ENCODE measurements around the gene TPST2. TPM values are rescaled to one million over a fixed set of nuclear protein-coding genes. Genes with fewer than 3 reads are reported as not detected.

The TPST2 gene
- total RNA-seq, 1 donor from 2014 or later = 26.2 TPM

DNA sequence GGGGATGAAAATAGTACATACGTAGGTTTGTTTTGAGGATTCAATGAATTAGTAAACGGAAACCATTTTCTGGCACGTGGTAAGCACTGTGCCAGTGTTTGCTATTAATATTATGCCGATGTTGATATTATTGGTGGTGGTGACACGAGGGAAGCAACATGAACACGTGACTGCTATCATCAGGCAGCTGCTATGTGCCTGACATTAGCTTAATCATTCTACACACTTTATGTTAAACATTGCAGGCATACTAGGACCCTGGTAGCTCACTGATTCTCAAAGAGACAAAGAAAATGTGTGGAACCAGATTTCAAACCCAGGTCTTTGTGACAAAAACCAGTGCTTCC is 105.6 kb downstream of the TPST2 start:
- Histone ChIP-seq H3K36me3 (ENCODE audit: control insufficient read depth, insufficient read depth, low read length) (peaks cover 1% of the 10 kb centered on the region), H3K27me3 (ENCODE audit: control insufficient read depth, insufficient read depth, low read length) (no peaks in the 10 kb centered on the region), H3K4me3 (ENCODE audit: low read depth, low read length) (peak overlapping the region; percentile 87)
- no peak for DNase-seq (ENCODE audit: low read depth)
- TF ChIP-seq, protein P1, sequence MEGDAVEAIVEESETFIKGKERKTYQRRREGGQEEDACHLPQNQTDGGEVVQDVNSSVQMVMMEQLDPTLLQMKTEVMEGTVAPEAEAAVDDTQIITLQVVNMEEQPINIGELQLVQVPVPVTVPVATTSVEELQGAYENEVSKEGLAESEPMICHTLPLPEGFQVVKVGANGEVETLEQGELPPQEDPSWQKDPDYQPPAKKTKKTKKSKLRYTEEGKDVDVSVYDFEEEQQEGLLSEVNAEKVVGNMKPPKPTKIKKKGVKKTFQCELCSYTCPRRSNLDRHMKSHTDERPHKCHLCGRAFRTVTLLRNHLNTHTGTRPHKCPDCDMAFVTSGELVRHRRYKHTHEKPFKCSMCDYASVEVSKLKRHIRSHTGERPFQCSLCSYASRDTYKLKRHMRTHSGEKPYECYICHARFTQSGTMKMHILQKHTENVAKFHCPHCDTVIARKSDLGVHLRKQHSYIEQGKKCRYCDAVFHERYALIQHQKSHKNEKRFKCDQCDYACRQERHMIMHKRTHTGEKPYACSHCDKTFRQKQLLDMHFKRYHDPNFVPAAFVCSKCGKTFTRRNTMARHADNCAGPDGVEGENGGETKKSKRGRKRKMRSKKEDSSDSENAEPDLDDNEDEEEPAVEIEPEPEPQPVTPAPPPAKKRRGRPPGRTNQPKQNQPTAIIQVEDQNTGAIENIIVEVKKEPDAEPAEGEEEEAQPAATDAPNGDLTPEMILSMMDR (IDR thresholded peaks at IDR 0.05; ENCODE audit: insufficient read depth, low read length, poor library complexity, severe bottlenecking) = no peak

DNA sequence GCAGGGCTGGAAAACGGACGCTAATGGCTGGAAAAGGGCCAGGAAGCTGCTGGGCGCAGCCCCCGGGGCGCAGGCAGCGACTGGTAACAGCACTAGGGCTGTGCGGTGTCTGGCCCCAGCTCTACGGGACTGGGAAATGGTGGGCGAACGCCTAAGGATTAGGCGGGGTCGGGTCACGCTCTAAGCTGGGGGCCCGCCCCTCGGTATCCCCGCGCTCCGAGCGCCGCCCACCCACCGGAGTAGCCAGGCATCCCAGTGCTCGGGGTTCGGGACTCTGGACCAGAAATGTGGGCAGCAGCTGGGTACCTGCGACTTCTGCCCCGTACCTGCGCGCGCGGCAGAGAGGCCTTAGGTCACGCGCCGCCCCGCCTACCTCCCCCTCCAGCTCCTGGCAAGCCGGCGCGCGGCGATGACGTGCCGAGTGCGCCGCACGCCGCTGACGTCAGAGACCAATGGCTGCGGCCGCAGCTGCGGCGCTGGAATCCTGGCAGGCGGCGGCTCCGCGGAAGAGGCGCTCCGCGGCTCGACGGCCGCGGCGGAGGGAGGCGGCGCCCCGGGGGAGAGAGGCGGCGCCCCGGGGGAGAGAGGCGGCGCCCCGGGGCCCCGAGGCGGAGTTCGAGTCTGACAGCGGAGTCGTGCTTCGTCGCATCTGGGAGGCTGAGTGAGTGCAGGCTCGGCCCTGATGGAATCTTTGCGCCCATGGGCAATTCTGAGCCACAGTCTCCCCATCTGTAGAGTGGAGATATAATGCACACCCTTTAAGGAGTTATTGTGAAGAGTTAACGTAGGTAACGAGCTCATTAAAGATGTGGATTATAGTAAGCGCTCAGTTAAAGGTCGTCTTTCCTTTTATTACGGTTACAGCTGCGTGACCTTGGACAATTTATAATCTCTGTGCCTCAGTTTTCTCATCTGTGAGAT is 106.2 kb downstream of the TPST2 start, which contains the start of the genes HPS4 and SRRD:
HPS4 (minus strand) TSS at position 345 of the 921 bp plus-strand sequence. CDS start 2,021 bp downstream, outside the sequence.
SRRD (plus strand) TSS at position 439 of the 921 bp plus-strand sequence; CDS start at position 453, 14 bp downstream.
- TF ChIP-seq, protein P1 (IDR thresholded peaks at IDR 0.05; ENCODE audit: insufficient read depth, low read length, poor library complexity, severe bottlenecking) = no peak
- Histone ChIP-seq H3K36me3 (ENCODE audit: control insufficient read depth, insufficient read depth, low read length) (peaks cover 1% of the 10 kb centered on the region), H3K27me3 (ENCODE audit: control insufficient read depth, insufficient read depth, low read length) (no peaks in the 10 kb centered on the region), H3K4me3 (ENCODE audit: low read depth, low read length) (peak within 1 kb of the TSS; percentile 87)
- peak; percentile 50 for DNase-seq (ENCODE audit: low read depth)

DNA sequence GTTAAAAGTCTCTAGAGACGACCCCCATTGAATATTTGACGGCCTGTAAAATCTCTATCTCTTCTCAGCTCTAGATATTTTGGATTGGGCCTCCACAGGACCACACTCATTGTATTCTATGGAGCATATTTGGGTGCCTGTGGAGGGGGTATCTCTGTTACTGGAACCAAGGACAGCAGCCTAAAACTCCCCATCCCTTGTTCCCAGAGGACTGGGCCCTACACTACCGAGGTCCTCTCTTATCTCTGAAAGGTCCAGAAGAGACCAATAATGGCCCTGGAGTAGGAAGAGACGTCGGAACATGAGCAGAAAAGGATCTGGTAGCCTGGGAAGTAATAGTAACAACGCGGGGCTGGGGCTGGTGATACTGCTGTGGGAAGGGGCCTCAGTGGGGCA is 106.9 kb downstream of the TPST2 start:
- Histone ChIP-seq H3K27me3 (ENCODE audit: control insufficient read depth, insufficient read depth, low read length) (no peaks in the 10 kb centered on the region), H3K4me3 (ENCODE audit: low read depth, low read length) (peak overlapping the region; percentile 87), H3K36me3 (ENCODE audit: control insufficient read depth, insufficient read depth, low read length) (peaks cover 1% of the 10 kb centered on the region)
- TF ChIP-seq, protein P1 (IDR thresholded peaks at IDR 0.05; ENCODE audit: insufficient read depth, low read length, poor library complexity, severe bottlenecking) = no peak
- DNase-seq (ENCODE audit: low read depth) = no peak

DNA sequence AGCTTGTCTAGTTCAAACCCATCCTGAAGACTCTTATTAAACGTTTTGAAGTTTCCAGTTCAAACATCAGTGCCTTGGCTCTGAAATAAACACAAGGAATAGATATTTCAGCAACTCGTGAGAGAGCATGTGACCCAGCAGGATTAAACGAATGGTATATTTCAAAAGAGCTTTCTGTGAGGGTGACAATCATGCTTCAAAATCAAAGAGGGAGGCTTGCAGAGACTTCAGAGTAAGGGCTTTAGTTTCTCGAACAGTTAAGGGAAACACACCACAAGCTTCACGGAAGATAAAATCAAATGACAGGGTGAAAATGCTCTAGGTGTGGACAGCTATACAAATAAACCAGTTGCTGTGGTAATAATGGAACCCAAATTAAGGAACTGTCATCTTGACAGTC is 107.8 kb downstream of the TPST2 start:
- Histone ChIP-seq H3K36me3 (ENCODE audit: control insufficient read depth, insufficient read depth, low read length) (no peaks in the 10 kb centered on the region), H3K27me3 (ENCODE audit: control insufficient read depth, insufficient read depth, low read length) (no peaks in the 10 kb centered on the region), H3K4me3 (ENCODE audit: low read depth, low read length) (no peak overlapping the region)
- TF ChIP-seq, protein P1 (IDR thresholded peaks at IDR 0.05; ENCODE audit: insufficient read depth, low read length, poor library complexity, severe bottlenecking) = no peak
- no peak for DNase-seq (ENCODE audit: low read depth)

DNA sequence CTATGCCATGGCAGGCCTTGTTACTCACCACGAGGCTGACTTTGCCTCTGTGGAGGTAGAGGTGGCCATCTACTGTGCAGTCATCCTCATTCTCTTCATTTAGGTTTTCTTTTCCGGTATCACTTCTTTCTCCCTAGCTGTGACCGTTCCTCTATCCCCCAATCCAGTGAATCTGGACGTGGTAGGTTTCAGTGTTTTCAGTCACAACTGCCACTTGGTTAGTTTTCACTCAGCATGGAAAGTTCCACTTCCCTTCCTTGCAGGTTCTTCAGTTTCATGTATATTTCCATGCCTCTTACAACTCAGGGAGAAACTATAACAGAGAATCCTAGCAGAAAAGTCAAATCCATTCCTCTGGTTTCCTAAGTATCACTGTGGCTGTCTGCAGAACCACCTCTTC is 108.2 kb downstream of the TPST2 start:
- TF ChIP-seq, protein P1 (IDR thresholded peaks at IDR 0.05; ENCODE audit: insufficient read depth, low read length, poor library complexity, severe bottlenecking) = no peak
- no peaks in the 10 kb centered on the region for H3K36me3 ChIP-seq (ENCODE audit: control insufficient read depth, insufficient read depth, low read length)
- H3K4me3 ChIP-seq (ENCODE audit: low read depth, low read length) = no peak overlapping the region

More for the DNA sequence above, 108.2 kb downstream of the TPST2 start:
- no peaks in the 10 kb centered on the region for H3K27me3 ChIP-seq (ENCODE audit: control insufficient read depth, insufficient read depth, low read length)
- DNase-seq (ENCODE audit: low read depth) = no peak
